Stomach (tissue), 9 donors: Measurements from ENCODE around the gene CTSF. TPM values are rescaled to one million over a fixed set of nuclear protein-coding genes. Genes with fewer than 3 reads are reported as not detected.

Source experiments
- DNase-seq, 2 donors: peaks; one replicate each; pipeline versions ENCODE4 v3.0.0 to v3.0.0-alpha.2; 2013 to 2019
- H3K27ac ChIP-seq, 5 donors: fragments of 200-600 bp in 4 of 5; sonication (generic) in 4 of 5; one replicate each; pipeline ENCODE4 v1.5.1; 2013 to 2019; ENCODE audit warnings: mild to moderate bottlenecking in 1 of 5, moderate library complexity in 1 of 5
- H3K27me3 ChIP-seq, 3 donors: fragments of 200-600 bp; sonication (generic); one replicate each; pipeline ENCODE4 v1.5.1; 2017 to 2019; ENCODE audit warnings: mixed run types in 1 of 3
- H3K36me3 ChIP-seq, 4 donors: fragments of 200-600 bp; sonication (generic); 1 replicate in 3 of 4; 2 replicates in 1 of 4; pipeline ENCODE4 v1.5.1; 2016 to 2019
- H3K4me1 ChIP-seq, 4 donors: fragments of 200-600 bp; sonication (generic); one replicate each; pipeline ENCODE4 v1.5.1; 2016 to 2019
- H3K4me3 ChIP-seq, 4 donors: fragments of 200-600 bp; sonication (generic) in 3 of 4; one replicate each; pipeline ENCODE4 v1.5.1; 2016 to 2019; ENCODE audit warnings: mild to moderate bottlenecking in 1 of 4
- H3K9me3 ChIP-seq, 4 donors: fragments of 200-600 bp; sonication (generic); one replicate each; pipeline ENCODE4 v1.5.1; 2016 to 2019
- CTCF ChIP-seq, 7 experiments: fragments of 450-650 bp in 4 of 7; fragments of 200-600 bp in 3 of 7; sonication (generic) in 3 of 7; IDR thresholded peaks; one replicate each; pipeline ENCODE4 v1.5.1; 2016 to 2019; ENCODE audit warnings: antibody characterized with exemption in 7 of 7, control low read depth in 2 of 7, mild to moderate bottlenecking in 1 of 7
- EP300 ChIP-seq: sonication (generic); formaldehyde crosslinking; IDR thresholded peaks from one replicate; pipeline ENCODE4 v1.6.1; 2017; ENCODE audit warnings: antibody characterized with exemption
- POLR2A ChIP-seq, 4 donors: fragments of 450-650 bp; IDR thresholded peaks; one replicate each; pipeline ENCODE4 v1.6.1; 2016; ENCODE audit warnings: antibody characterized with exemption in 4 of 4, control low read depth in 2 of 4, mild to moderate bottlenecking in 1 of 4, moderate library complexity in 1 of 4
- POLR2AphosphoS5 ChIP-seq, 3 donors: sonication (generic); formaldehyde crosslinking; IDR thresholded peaks; one replicate each; pipeline ENCODE4 v1.6.1; 2016; ENCODE audit warnings: antibody characterized with exemption in 3 of 3
- WGBS, 5 donors: extraction: QIAGEN DNeasy Blood & Tissue Kit in 3 of 5; methylation state at CpG; one replicate each; pipeline versions ENCODE4 v1.1.5 to v1.1.7; 2013 to 2018; 5-methylcytosine and 5-hydroxymethylcytosine counted together
- intact Hi-C: fragments of 100-400 bp; cut with DNase I; formaldehyde crosslinking; loops from one replicate; pipeline ENCODE4 v1.15.1; 2023; ENCODE audit warnings: low total_unique reads
- polyA plus RNA-seq, 3 donors: library from polyadenylated mRNA; stranded (reverse); fragments of 200-250 nt; gene quantifications; one replicate each; pipeline ENCODE4 v1.2.3, GENCODE V29; 2013
- total RNA-seq, 5 donors: library from RNA; depleted of rRNA; stranded (reverse); fragments of >200 nt; gene quantifications; one replicate each; pipeline versions ENCODE4 v1.1.0 to v1.2.3, GENCODE V29; 2014 to 2016
- donor health status: healthy with polysubstance abuse.
- donor health status: Bipolar disorder and iron deficiency.
- donor health status: healthy.

The CTSF gene
- total and polyA plus RNA-seq, 8 donors, result 7.6 to 105 (median 34.4) TPM

GRCh38 chr11:66570079-66570849 lies 1.9 kb upstream of the CTSF start:
- peaks cover 0 to 6% (median 0%) of the 10 kb centered on the region in 3 donors for H3K27me3 ChIP-seq
- no peak overlapping the region for H3K27ac ChIP-seq
- DNase-seq, result no peak
- H3K36me3 ChIP-seq, result peaks cover 0 to 17% (median 8%) of the 10 kb centered on the region in 4 donors
- H3K4me3 ChIP-seq, result no peak overlapping the region
- TF ChIP-seq POLR2AphosphoS5 (IDR thresholded peaks at IDR 0.05) (no peak), CTCF (IDR thresholded peaks at IDR 0.05) (no peak), POLR2A (IDR thresholded peaks at IDR 0.05) (no peak), EP300 (no peak)
- 56 to 72% (median 62%) methylated on average over 5 of the region's 5 CpGs for WGBS, 5 donors
- H3K9me3 ChIP-seq, result no peaks in the 10 kb centered on the region
- H3K4me1 ChIP-seq, result peaks cover 15 to 22% (median 20%) of the 10 kb centered on the region in 4 donors
- intact Hi-C loops, result no loop called here

- Histone ChIP-seq H3K4me1 (peaks cover 15 to 22% (median 20%) of the 10 kb centered on the region in 4 donors), H3K36me3 (peaks cover 0 to 29% (median 16%) of the 10 kb centered on the region in 4 donors), H3K4me3 (peak overlapping the region in 1 of 4 donors; percentile 76), H3K27me3 (peaks cover 0 to 6% (median 0%) of the 10 kb centered on the region in 3 donors), H3K27ac (no peak overlapping the region), H3K9me3 (no peaks in the 10 kb centered on the region)
- TF ChIP-seq POLR2AphosphoS5 (IDR thresholded peaks at IDR 0.05), result no peak
- TF ChIP-seq CTCF (IDR thresholded peaks at IDR 0.05), result no peak
- no peak for TF ChIP-seq POLR2A (IDR thresholded peaks at IDR 0.05)
- TF ChIP-seq EP300, result no peak
- intact Hi-C loops, result no loop called here
- DNase-seq, result no peak
- WGBS, 5 donors, result 79 to 90% (median 88%) methylated on average over 7 of the region's 7 CpGs
These were observed 670 bp upstream of the CTSF start for GRCh38 chr11:66569076-66569475.

GRCh38 chr11:66567787-66568123 lies 651 bp downstream of the CTSF start:
- Histone ChIP-seq H3K27ac (peak overlapping the region in 2 of 5 donors; percentile 41 to 69), H3K4me3 (peak overlapping the region; percentile 64 to 76 (median 68)), H3K36me3 (peaks cover 0 to 42% (median 22%) of the 10 kb centered on the region in 4 donors), H3K9me3 (no peaks in the 10 kb centered on the region), H3K4me1 (peaks cover 15 to 22% (median 20%) of the 10 kb centered on the region in 4 donors), H3K27me3 (peaks cover 0 to 6% (median 0%) of the 10 kb centered on the region in 3 donors)
- no peak for DNase-seq
- intact Hi-C loops, result no loop called here
- TF ChIP-seq POLR2AphosphoS5 (IDR thresholded peaks at IDR 0.05) (no peak), POLR2A (IDR thresholded peaks at IDR 0.05) (no peak), EP300 (no peak), CTCF (IDR thresholded peaks at IDR 0.05) (no peak)
- 64 to 80% (median 66%) methylated on average over 8 to 15 of the region's 15 CpGs for WGBS, 5 donors

GRCh38 chr11:66566221-66566620 lies 2.2 kb downstream of the CTSF start:
- H3K36me3 ChIP-seq, result peaks cover 0 to 47% (median 22%) of the 10 kb centered on the region in 4 donors
- no peak overlapping the region for H3K27ac ChIP-seq
- no peak overlapping the region for H3K4me3 ChIP-seq
- no peaks in the 10 kb centered on the region for H3K9me3 ChIP-seq
- intact Hi-C loops, result no loop called here
- TF ChIP-seq POLR2A (IDR thresholded peaks at IDR 0.05), result no peak
- no peak for TF ChIP-seq EP300
- no peak for TF ChIP-seq POLR2AphosphoS5 (IDR thresholded peaks at IDR 0.05)
- no peak for TF ChIP-seq CTCF (IDR thresholded peaks at IDR 0.05)
- H3K4me1 ChIP-seq, result peaks cover 15 to 22% (median 20%) of the 10 kb centered on the region in 4 donors
- peaks cover 0 to 6% (median 0%) of the 10 kb centered on the region in 3 donors for H3K27me3 ChIP-seq
- WGBS, 5 donors, result 88 to 95% (median 95%) methylated on average over 8 of the region's 8 CpGs
- DNase-seq, result no peak
